ENCODE measurements around the gene C3orf38.

The C3orf38 gene

DNA sequence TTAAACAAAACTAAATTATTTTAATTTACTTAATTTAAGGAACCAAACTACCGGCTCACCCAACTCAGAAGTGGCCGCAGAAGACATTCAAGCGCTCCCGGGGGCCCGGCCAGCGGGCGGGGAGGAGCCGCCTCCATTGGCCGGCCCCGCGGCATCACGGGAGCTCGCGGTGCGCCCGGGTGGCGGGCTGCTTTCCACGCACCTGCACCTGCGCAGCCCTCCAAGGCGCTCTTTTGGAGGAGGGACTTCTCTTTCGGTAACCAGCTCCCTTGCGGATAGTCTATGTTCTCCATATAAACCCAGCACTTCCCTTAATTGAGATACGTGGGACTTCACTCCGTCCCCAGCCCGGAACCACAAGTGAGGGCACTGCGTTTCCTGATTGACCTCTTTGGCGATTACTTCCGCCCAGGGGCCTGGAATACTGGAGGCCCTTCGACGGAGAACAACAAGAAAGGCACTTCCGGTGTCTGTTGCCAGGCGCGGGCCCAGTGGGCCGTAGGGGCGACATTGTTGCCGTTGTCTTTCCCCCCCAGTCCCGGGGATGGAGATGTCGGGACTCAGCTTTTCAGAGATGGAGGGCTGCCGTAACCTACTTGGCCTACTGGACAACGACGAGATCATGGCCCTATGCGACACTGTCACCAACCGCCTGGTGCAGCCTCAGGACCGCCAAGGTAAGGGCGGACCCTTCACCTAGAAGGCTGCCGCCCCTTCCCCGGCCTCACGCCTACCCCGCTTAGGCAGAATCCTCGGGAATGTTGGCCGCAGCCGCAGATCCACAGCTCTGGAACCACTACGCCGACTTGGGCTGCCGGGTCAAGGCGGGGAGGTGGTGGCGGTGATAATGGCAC, at the start of gene C3orf38:
C3orf38 (plus strand) TSS at position 451 of the 854 bp plus-strand sequence; CDS start at position 545, 94 bp downstream.
- Histone ChIP-seq H2AFZ (ENCODE audit: low read length) (peak within 1 kb of the TSS; percentile 90), H3K9me3 (replicated peaks; ENCODE audit: insufficient read depth, low read length) (no peaks in the 10 kb centered on the region), H3K27ac (ENCODE audit: low read length) (peak within 1 kb of the TSS; percentile 87), H4K20me1 (ENCODE audit: insufficient read depth, low read length) (no peaks in the 10 kb centered on the region), H3K9ac (ENCODE audit: low read length) (peak within 1 kb of the TSS; percentile 87), H3K9me2 (replicated peaks; ENCODE audit: insufficient read depth, low read length) (no peaks in the 10 kb centered on the region), H3F3A (ENCODE audit: insufficient read depth, low read length) (peaks cover 10% of the 10 kb centered on the region), H3K27me3 (replicated peaks; ENCODE audit: insufficient read depth, low read length) (no peaks in the 10 kb centered on the region), H3K4me2 (ENCODE audit: low read depth, low read length) (peak within 1 kb of the TSS; percentile 62), H3K4me1 (ENCODE audit: low read length) (peaks cover 7% of the 10 kb centered on the region; the same call in 1 of the 2 replicates), H3K36me3 (replicated peaks; ENCODE audit: insufficient read depth, low read length) (peaks cover 6% of the 10 kb centered on the region), H3K79me2 (ENCODE audit: low read length) (peaks cover 56% of the 10 kb centered on the region), H3K4me3 (ENCODE audit: low read length) (peak within 1 kb of the TSS; percentile 99)
- peak; percentile 91 for DNase-seq
- TF ChIP-seq, protein P1, sequence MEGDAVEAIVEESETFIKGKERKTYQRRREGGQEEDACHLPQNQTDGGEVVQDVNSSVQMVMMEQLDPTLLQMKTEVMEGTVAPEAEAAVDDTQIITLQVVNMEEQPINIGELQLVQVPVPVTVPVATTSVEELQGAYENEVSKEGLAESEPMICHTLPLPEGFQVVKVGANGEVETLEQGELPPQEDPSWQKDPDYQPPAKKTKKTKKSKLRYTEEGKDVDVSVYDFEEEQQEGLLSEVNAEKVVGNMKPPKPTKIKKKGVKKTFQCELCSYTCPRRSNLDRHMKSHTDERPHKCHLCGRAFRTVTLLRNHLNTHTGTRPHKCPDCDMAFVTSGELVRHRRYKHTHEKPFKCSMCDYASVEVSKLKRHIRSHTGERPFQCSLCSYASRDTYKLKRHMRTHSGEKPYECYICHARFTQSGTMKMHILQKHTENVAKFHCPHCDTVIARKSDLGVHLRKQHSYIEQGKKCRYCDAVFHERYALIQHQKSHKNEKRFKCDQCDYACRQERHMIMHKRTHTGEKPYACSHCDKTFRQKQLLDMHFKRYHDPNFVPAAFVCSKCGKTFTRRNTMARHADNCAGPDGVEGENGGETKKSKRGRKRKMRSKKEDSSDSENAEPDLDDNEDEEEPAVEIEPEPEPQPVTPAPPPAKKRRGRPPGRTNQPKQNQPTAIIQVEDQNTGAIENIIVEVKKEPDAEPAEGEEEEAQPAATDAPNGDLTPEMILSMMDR (IDR thresholded peaks at IDR 0.05; ENCODE audit: low read length): no peak
- TF ChIP-seq EZH2 (optimal IDR thresholded peaks at IDR 0.05; ENCODE audit: low read depth, low read length): no peak
- no peak for TF ChIP-seq EZH2phosphoT487 (IDR thresholded peaks at IDR 0.05; ENCODE audit: low read length)

DNA sequence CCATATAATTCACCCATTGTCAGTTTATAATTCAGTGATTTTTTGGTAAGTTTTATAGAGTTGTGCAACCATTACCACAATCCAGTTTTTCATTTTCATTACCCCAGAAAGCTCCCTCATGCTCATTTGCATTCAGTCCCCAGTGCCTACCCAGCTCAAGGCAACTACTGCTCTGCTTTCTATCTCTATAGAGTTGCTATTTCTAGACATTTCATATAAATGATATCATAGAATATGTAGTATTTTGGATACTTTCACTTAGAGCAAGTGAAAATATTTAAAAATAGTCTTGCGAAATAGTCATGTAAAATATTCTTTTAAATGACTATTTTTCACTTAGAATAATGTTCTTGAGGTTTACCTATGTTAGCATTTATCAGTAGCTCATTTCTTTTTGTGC, 48.6 kb upstream of the C3orf38 start:
- Histone ChIP-seq H3K9me2 (replicated peaks; ENCODE audit: insufficient read depth, low read length) (no peaks in the 10 kb centered on the region), H2AFZ (ENCODE audit: low read length) (no peak overlapping the region), H4K20me1 (ENCODE audit: insufficient read depth, low read length) (no peaks in the 10 kb centered on the region), H3F3A (ENCODE audit: insufficient read depth, low read length) (no peaks in the 10 kb centered on the region), H3K27me3 (replicated peaks; ENCODE audit: insufficient read depth, low read length) (no peaks in the 10 kb centered on the region), H3K4me2 (ENCODE audit: low read depth, low read length) (no peak overlapping the region), H3K9ac (ENCODE audit: low read length) (no peak overlapping the region), H3K36me3 (replicated peaks; ENCODE audit: insufficient read depth, low read length) (0 out of 2 replicates have a peak, but pooled peaks cover 3% of the 10 kb centered on the region), H3K9me3 (replicated peaks; ENCODE audit: insufficient read depth, low read length) (no peaks in the 10 kb centered on the region), H3K4me1 (ENCODE audit: low read length) (no peaks in the 10 kb centered on the region), H3K79me2 (ENCODE audit: low read length) (0 out of 2 replicates have a peak, but pooled peaks cover 6% of the 10 kb centered on the region), H3K4me3 (ENCODE audit: low read length) (no peak overlapping the region), H3K27ac (ENCODE audit: low read length) (no peak overlapping the region)
- DNase-seq: peak; percentile 11
- TF ChIP-seq, protein P1 (IDR thresholded peaks at IDR 0.05; ENCODE audit: low read length): no peak
- no peak for TF ChIP-seq EZH2 (optimal IDR thresholded peaks at IDR 0.05; ENCODE audit: low read depth, low read length)
- no peak for TF ChIP-seq EZH2phosphoT487 (IDR thresholded peaks at IDR 0.05; ENCODE audit: low read length)

DNA sequence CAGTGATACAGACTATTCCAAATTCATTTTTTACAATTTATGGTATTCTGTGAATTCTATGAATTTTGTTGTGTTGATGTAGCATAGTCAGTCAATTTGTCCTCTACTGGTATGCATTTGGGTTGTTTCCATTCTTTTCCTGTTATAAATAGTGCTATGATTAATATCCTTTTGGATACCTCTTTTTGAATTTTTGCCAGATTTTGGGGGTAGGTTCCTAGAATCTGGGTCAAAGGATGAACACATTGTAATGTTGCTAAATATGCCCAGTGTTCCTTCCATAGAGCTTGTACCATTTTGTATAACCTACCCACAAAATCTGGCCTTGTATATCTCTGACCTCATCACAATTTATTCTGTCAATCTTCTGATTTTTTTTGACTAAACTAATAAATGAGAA, 44.4 kb upstream of the C3orf38 start:
- no peak overlapping the region for H3K4me3 ChIP-seq (ENCODE audit: low read length)
- no peak overlapping the region for H3K4me2 ChIP-seq (ENCODE audit: low read depth, low read length)
- H4K20me1 ChIP-seq (ENCODE audit: insufficient read depth, low read length): no peaks in the 10 kb centered on the region
- no peak overlapping the region for H2AFZ ChIP-seq (ENCODE audit: low read length)
- peaks cover 14% of the 10 kb centered on the region; the same call in 1 of the 2 replicates for H3K79me2 ChIP-seq (ENCODE audit: low read length)
- TF ChIP-seq EZH2phosphoT487 (IDR thresholded peaks at IDR 0.05; ENCODE audit: low read length) (no peak), EZH2 (optimal IDR thresholded peaks at IDR 0.05; ENCODE audit: low read depth, low read length) (no peak)
- TF ChIP-seq, protein P1 (IDR thresholded peaks at IDR 0.05; ENCODE audit: low read length): no peak
- no peaks in the 10 kb centered on the region for H3F3A ChIP-seq (ENCODE audit: insufficient read depth, low read length)
- 0 out of 2 replicates have a peak, but pooled peaks cover 3% of the 10 kb centered on the region for H3K36me3 ChIP-seq (replicated peaks; ENCODE audit: insufficient read depth, low read length)
- H3K9ac ChIP-seq (ENCODE audit: low read length): no peak overlapping the region
- H3K27ac ChIP-seq (ENCODE audit: low read length): no peak overlapping the region
- no peaks in the 10 kb centered on the region for H3K9me2 ChIP-seq (replicated peaks; ENCODE audit: insufficient read depth, low read length)
- no peaks in the 10 kb centered on the region for H3K9me3 ChIP-seq (replicated peaks; ENCODE audit: insufficient read depth, low read length)
- no peaks in the 10 kb centered on the region for H3K27me3 ChIP-seq (replicated peaks; ENCODE audit: insufficient read depth, low read length)
- H3K4me1 ChIP-seq (ENCODE audit: low read length): no peaks in the 10 kb centered on the region
- no peak for DNase-seq

Measured in MM.1S (cell line).